AG09309 (cell line): ENCODE data around the gene CCDC81.

Experiments
- DNase-seq: peaks from one replicate; pipeline ENCODE4 v3.0.0-alpha.2; 2010; ENCODE audit warnings: low read depth
- H3K4me3 ChIP-seq: 2 replicates; pipeline ENCODE4 v1.5.1; 2011; ENCODE audit warnings: mild to moderate bottlenecking, low read depth, low read length, moderate library complexity; ENCODE audit not compliant: control insufficient read depth
- CTCF ChIP-seq: IDR thresholded peaks from 2 replicates; pipeline ENCODE4 v1.5.1; 2011; ENCODE audit warnings: mild to moderate bottlenecking, low read depth, low read length, inconsistent platforms; ENCODE audit not compliant: insufficient read depth, control insufficient read depth; ENCODE audit errors: missing control alignments

The CCDC81 gene

GRCh38 chr11:86372041-86372440 is 2.6 kb upstream of the CCDC81 start:
- no peak for TF ChIP-seq CTCF

GRCh38 chr11:86372586-86372985 is 2.1 kb upstream of the CCDC81 start:
- TF ChIP-seq CTCF, result no peak
- no peak overlapping the region for H3K4me3 ChIP-seq
- DNase-seq, result no peak

More at GRCh38 chr11:86372041-86372440, 2.6 kb upstream of the CCDC81 start:
- no peak for DNase-seq
- H3K4me3 ChIP-seq, result no peak overlapping the region

- H3K4me3 ChIP-seq, result no peak overlapping the region
- DNase-seq, result no peak
- TF ChIP-seq CTCF, result no peak
These were observed 618 bp upstream of the CCDC81 start for GRCh38 chr11:86374069-86374468.

GRCh38 chr11:86377972-86378371 is 3.3 kb downstream of the CCDC81 start:
- TF ChIP-seq CTCF, result no peak
- DNase-seq, result no peak
- no peak overlapping the region for H3K4me3 ChIP-seq

DNA sequence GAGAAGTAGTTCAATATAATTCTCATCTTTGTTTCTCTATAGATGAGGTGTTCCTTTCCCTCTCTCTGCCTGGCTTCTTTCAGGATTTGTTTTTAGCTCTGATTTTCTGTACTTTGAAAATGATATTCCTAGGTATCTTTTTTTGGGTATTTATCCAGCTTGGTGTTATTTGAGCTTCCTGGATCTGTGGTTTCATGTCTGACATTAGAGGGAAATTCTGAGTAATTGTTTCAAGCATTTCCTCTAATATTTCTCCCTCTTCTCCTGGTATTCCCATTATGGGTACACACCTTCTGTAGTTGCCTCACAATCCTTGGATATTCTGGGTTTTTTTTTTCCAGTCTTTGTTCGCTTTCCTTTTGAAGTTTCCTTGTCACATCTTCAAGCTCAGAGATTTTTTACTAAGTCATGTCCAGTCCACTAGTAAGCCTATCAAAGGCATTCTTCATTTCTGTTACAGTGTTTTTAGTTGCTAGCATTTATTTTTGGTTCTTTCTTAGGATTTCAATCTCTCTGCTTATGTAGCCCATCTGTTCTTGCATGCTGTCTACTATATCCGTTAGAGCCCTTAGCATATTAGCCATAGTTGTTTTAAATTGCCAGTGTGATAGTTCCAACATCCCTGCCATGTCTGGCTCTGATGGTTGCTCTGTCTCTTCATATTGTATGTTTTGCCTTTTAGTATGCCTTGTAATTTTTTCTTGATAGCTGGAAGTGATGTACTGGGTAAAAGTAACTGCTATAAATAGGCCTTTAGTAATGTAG is 5.8 kb downstream of the CCDC81 start:
- H3K4me3 ChIP-seq, result no peak overlapping the region
- DNase-seq, result no peak
- no peak for TF ChIP-seq CTCF

- no peak for TF ChIP-seq CTCF
- no peak for DNase-seq
- no peak overlapping the region for H3K4me3 ChIP-seq
These were observed 8.6 kb downstream of the CCDC81 start for GRCh38 chr11:86383041-86383955.
